Activated CD8-positive, alpha-beta memory T cell treated with anti-CD3 and anti-CD28 coated beads, Interleukin-2, amount 50 U/mL, for 1 hour (primary cell): ENCODE data around the gene ATRN.

Experiments
- DNase-seq: peaks from one replicate; pipeline ENCODE4 v3.0.0-alpha.2; 2020; ENCODE audit errors: extremely low read depth

ATRN gene

DNA sequence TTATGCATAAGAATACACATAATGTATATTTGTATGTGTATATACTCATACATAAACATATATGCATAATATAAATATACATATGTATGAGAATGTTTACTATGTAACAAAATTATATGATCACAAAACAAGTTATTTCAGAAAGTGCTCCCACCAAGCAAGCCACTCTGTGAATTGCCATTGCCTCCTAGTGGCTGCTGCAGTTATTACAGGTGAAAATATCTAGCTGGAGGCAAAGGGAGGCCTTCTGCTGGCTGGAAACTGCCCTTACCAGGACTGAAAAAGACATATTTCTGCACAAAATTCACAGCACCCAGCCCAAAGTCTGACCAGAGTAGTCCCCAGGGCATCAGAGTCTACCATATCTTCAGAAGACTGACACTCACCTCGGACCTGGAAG is 225.4 kb downstream of the ATRN start:
- no peak for DNase-seq

DNA sequence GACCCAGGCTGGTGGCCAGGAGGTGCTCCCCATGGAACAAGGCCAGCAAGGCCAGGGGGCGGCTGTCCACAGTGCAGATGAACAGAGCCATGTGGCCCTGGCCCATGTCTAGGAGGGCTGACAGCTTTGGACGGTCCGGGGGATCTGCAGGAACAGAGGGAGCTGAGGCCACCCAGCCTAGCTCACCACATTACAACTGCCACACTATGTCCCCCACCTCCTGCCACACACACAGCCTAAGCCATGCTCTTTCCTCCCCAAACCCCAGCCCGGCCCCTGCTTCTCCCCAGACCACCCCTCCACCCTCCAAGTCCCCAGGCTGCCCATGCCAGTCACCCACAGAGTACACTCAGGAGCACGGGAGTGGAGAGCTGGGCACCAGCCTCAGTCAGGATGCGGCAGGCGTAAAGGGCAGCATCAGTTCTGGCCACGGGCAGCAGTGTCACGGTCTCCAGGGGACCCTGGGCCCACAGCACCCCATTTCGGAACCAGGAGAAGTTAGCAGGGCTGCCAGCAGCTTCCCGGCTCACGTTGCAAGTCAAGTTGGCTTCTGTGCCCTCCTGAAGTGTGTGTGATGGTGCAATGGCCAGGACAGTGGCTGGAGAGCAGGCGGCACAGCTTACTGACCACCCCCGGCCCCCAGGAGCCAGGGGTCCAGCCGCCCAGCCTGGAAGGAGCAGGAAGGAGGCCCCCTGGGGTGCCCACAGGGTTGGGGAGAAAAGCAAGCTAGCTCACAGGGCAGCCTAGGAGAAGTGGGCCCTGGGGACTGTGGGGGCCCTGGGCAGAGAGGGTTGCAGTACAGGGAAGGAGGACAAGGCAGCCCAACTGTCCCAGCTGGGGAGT is 226.1 kb downstream of the ATRN start:
- no peak for DNase-seq

DNA sequence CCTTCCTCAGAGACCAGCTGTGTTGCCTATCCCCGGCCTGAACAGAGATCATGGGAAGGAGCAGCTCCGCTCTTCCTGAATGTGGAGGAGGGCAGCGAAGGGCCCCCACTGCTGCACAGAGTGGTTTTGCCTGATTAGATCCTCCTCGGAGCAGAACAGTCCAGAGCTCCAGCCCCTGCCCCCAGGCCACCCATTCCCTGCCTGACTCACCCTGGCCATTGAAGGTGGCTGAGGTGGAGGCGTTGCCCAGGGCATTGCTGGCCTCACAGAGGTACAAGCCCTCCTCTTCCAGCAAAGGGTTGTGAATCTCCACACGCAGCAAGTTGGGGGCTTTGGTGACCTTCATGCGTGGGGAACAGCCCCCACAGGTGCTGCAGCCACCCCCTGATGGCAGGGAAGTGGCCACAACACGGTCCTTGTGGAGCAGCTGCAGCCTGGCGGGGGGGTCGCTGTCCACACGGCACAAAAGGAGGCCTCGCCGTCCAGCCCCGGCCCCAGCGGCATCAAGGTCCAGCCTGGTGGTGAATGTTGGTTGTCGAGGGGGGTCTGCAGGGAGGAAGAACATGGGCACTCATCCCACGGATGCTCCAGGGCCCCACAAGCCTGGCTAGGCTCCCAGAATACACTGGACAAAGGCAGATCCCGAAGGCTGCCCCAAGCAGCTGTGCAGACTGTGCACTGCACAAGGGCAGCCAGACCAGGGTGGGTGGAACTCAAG is 226.9 kb downstream of the ATRN start:
- no peak for DNase-seq

DNA sequence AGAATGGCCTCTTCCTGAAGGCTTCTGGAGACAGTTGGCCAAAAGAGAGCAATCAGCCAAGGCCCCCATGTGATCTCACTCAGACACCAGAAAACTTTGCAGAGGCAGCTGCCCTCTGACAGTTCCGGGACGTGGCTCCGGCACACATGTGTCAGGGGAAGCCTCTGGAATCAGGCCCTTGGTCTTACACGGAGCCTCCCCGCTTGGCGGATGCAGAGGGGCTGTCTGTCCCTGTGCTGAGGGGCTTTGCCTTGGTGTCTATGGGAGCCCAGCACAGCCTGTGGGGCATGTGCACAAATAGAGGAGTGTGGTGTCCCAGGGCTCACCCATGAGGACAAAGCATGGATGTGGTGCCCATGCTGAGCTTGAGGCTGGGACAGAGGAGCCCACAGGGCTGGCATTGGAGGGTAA is 227.8 kb downstream of the ATRN start:
- no peak for DNase-seq

DNA sequence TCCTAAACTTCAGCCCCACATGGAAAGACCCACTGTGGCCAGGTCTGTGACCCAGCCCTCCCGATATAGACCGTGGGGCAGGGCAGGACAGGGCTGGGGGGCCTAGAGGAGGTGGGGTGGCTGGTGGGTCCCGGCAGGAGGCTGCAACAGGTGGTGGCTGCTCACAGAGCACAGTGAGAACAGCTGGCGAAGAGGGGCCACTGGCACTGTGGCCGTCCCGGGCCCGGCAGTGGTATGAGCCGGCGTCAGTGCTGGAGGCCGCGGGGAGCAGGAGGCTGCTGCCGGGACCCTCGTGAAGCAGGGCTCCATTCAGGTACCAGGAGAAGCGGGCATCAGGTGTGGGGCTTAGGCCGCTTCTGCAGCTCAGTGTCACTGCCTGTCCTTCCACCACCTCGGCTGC is 228.2 kb downstream of the ATRN start:
- no peak for DNase-seq
